HFF-Myc (cell line): ENCODE measurements around the gene IL6ST.
"Not testable (repeated sequence)": the region's sequence is repeated elsewhere in the genome, so short reads cannot be mapped to it uniquely, and the experiment has no call there.

ENCODE experiments used
- DNase-seq: peaks from one replicate; pipeline ENCODE4 v3.0.0-alpha.2; 2011; ENCODE audit warnings: low read depth; ENCODE audit errors: extremely low read depth
- H3K4me3 ChIP-seq: replicated peaks from 2 replicates; pipeline ENCODE4 v1.5.1; 2011; ENCODE audit warnings: low read depth, mild to moderate bottlenecking, control low read depth, low read length
- CTCF ChIP-seq: IDR thresholded peaks from 2 replicates; pipeline ENCODE4 v1.5.1; 2012; ENCODE audit warnings: mild to moderate bottlenecking, low read depth, low read length, control low read depth; ENCODE audit errors: missing control alignments

The IL6ST gene

DNA sequence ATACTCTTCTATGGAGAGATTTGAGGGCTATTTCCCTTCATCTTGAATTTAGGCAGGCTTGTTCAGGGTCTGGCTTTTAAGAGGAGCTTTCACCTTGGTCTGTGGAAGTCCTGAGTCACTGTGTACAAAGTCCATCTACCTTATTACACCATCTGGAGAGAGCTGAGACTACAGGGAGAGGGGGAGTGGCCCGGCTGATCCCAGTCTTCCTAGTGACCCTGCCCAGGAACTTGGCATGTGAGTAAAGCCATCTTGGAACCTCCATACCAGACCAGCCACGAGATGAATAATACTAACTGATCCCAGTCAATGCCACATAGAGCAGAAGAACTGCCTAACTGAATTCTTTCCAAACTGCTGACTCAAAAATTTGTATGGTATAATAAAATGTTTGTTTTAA is 8.4 kb upstream of the IL6ST start:
- no peak overlapping the region for H3K4me3 ChIP-seq
- no peak for DNase-seq
- no peak for TF ChIP-seq CTCF

DNA sequence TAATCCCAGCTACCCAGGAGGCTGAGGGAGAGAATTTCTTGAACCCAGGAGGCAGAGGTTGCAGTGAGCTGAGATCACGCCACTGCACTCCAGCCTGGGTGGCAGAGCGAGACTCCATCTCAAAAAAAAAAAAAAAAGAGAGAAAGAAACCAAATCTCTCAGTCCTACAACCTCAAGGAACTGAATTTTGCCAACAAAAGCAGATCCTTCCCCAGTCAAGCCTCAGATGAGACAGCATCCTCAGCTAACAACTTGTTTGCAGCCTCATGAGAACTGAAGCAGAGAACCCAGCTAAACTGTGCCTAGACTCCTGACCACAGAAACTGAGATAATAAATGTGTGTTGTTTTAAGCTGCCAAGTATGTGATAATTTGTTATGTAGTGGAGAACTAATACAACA is 7.5 kb upstream of the IL6ST start:
- no peak for DNase-seq
- no peak overlapping the region for H3K4me3 ChIP-seq
- no peak for TF ChIP-seq CTCF

DNA sequence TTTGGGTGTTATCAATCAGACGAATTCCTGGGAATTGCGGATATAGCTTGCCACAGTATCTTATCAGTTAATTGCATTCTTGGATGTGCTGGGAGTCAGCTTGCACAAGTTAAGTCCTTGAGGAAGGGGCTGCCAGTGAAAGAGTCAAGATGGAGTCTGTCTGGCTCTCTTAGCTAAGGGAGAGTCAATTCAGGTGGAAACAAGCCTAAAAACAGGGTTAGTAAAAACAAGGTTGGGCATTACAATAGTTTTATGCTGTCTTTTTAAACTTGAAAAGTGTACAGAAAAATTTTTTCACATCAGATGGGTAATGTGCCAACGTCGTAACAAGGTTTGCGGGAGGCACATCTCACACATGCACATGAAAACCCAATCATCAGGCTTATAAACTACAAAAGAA is 5.5 kb upstream of the IL6ST start:
- DNase-seq, H3K4me3 ChIP-seq: not testable (repeated sequence)

DNA sequence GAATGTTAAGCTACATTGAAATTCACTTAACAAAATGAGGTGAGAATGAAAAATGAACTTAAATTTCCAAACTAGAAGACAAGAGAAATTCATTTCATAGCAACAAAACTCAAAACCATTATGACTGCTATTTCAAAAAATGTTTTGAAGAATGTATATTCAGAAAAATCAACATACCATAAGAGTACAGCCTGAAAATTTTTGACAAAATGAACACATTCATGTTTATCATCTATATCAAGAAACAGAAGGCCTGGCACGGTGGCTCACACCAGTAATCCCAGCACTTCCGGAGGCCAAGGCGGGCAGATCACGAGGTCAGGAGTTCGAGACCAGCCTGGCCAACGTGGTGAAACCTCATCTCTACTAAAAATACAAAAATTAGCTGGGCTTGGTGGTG is 4.2 kb upstream of the IL6ST start:
- TF ChIP-seq CTCF = no peak
- DNase-seq = no peak
- H3K4me3 ChIP-seq = no peak overlapping the region

GRCh38 chr5:55997742-55998351 is 3.1 kb upstream of the IL6ST start:
- no peak overlapping the region for H3K4me3 ChIP-seq
- no peak for TF ChIP-seq CTCF
- DNase-seq = no peak

DNA sequence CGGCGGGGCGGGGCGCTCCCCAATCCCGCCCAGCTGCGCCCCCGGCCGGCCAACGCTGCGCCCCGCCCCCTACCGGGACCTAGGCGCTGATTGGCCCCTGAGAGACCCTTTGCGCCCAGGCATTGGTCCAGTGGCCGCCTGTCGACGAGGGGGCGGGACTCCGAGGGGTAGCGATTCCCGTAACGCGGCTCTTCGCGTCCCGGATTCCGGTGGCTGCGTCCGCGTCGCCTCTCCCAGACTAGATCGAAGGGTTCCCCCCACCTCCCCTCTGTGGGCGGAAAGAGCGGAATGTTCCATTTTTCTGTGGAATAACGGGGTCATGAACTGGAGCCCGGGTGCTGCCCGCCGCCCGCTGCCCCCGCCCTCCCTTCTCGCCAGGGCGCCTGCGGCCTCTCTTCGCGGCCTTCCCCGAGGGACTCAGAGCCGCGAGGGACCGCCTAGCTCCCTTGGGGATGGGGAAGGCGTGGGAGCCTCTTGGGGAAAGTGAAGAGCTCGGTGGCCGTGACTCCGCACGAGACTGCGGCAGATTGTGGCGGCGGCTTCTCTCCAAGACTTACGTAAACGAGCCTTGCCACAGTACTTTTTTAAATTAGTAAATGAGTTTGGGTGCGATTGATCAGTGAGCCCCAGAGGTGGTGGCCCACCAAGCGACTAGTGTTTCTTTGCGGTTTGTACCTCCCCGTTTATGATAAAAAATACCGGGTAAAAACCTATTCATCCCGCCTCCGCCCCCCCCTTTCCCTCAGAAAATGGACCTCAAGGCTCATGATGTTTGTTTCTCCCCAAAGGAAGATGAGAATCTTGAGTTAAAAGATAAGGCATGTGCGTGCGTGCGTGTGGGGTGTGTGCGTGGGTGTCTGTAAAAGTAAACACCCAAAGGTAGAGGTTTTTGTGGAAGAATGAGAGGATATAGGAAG is 493 bp upstream of the IL6ST start:
- no peak for TF ChIP-seq CTCF
- H3K4me3 ChIP-seq = peak overlapping the region; percentile 60
- peak; percentile 89 for DNase-seq

- DNase-seq = no peak
- TF ChIP-seq CTCF = no peak
- H3K4me3 ChIP-seq = peak overlapping the region; percentile 60
Measured at GRCh38 chr5:55993731-55994494, 850 bp downstream of the IL6ST start.
